ENCODE data around the gene C2CD4D. TPM values are rescaled to one million over a fixed set of nuclear protein-coding genes. Genes with fewer than 3 reads are reported as not detected.

Gene C2CD4D
- total and polyA plus RNA-seq, 2 of the 13 experiments (the other 11 are each of a cell fraction or from before 2014, with no cell fraction given) = not detected

GRCh38 chr1:151790071-151790939 lies 49.3 kb downstream of the C2CD4D start, which contains the start of gene TDRKH (continued):
- TF ChIP-seq BATF2 (CRISPR knock-in tag; IDR thresholded peaks at IDR 0.05) (peak; percentile 94), ZMYM2 (CRISPR knock-in tag; IDR thresholded peaks at IDR 0.05) (peak; percentile 74; the same call in 1 of the 2 replicates), ZNF138 (CRISPR knock-in tag; IDR thresholded peaks at IDR 0.05; ENCODE audit: low read depth) (peak; percentile 92), ZNF782 (CRISPR knock-in tag; IDR thresholded peaks at IDR 0.05; ENCODE audit: borderline replicate concordance) (peak; percentile 61; the same call in 1 of the 2 replicates), PATZ1 (CRISPR knock-in tag; IDR thresholded peaks at IDR 0.05) (peak; percentile 36; the same call in 1 of the 2 replicates), ZNF281 (CRISPR knock-in tag; IDR thresholded peaks at IDR 0.05; ENCODE audit: borderline replicate concordance) (no peak), LRRFIP1 (CRISPR knock-in tag; conservative IDR thresholded peaks at IDR 0.05) (no peak), ZNF598 (CRISPR knock-in tag; IDR thresholded peaks at IDR 0.05; ENCODE audit: borderline replicate concordance) (peak; percentile 56; the same call in 1 of the 2 replicates), ZBTB38 (CRISPR knock-in tag; IDR thresholded peaks at IDR 0.05) (peak; percentile 85), ZNF382 (CRISPR knock-in tag; IDR thresholded peaks at IDR 0.05; ENCODE audit: borderline replicate concordance) (no peak), BHLHE40 (IDR thresholded peaks at IDR 0.05; ENCODE audit: low read length) (no peak), GMEB2 (CRISPR knock-in tag; IDR thresholded peaks at IDR 0.05; ENCODE audit: low read depth) (no peak), HOXA7 (CRISPR knock-in tag; IDR thresholded peaks at IDR 0.05) (peak; percentile 43; the same call in 1 of the 2 replicates), EZH2 (conservative IDR thresholded peaks at IDR 0.05; ENCODE audit: low read depth, low read length) (no peak), FLYWCH1 (CRISPR knock-in tag; IDR thresholded peaks at IDR 0.05) (no peak), ZNF225 (CRISPR knock-in tag; IDR thresholded peaks at IDR 0.05) (peak; percentile 71; the same call in 1 of the 2 replicates), MAFG (CRISPR knock-in tag; IDR thresholded peaks at IDR 0.05) (no peak)

All from HepG2 (cell line).